ENCODE data around the gene HECW1.

DNA sequence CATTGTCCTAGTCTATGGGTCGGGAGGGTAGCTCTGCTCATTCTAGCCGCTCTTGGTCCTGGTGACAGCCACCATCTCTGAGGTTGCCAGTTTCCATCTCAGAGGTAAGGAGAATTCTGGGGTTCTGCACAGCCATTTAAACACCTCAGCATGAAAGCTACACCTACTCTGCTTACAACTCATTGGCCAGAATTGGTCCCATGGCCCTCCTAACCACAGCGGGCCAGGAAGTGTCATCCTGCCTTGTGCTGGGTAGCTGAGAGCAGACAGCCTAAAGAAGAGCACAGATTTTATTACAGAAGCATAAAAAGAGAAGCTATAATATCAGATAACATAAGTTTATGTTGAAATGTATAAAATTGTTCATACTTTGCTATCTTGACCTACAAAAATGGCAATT is 152.7 kb downstream of the HECW1 start:
- TF ChIP-seq POLR2A (IDR thresholded peaks at IDR 0.05) (no peak), POLR2AphosphoS5 (IDR thresholded peaks at IDR 0.05) (no peak)
- TF ChIP-seq, protein P1, sequence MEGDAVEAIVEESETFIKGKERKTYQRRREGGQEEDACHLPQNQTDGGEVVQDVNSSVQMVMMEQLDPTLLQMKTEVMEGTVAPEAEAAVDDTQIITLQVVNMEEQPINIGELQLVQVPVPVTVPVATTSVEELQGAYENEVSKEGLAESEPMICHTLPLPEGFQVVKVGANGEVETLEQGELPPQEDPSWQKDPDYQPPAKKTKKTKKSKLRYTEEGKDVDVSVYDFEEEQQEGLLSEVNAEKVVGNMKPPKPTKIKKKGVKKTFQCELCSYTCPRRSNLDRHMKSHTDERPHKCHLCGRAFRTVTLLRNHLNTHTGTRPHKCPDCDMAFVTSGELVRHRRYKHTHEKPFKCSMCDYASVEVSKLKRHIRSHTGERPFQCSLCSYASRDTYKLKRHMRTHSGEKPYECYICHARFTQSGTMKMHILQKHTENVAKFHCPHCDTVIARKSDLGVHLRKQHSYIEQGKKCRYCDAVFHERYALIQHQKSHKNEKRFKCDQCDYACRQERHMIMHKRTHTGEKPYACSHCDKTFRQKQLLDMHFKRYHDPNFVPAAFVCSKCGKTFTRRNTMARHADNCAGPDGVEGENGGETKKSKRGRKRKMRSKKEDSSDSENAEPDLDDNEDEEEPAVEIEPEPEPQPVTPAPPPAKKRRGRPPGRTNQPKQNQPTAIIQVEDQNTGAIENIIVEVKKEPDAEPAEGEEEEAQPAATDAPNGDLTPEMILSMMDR (IDR thresholded peaks at IDR 0.05): no peak

Measured in breast epithelium (tissue), 3 donors.